Uterus (tissue), 2 donors: ENCODE data around the gene POMT1.

Experiments
- POLR2A ChIP-seq, 2 donors: fragments of 450-650 bp; IDR thresholded peaks; one replicate each; pipeline ENCODE4 v1.6.1; 2016; ENCODE audit warnings: antibody characterized with exemption in 2 of 2, mild to moderate bottlenecking in 1 of 2, moderate library complexity in 1 of 2
- TF ChIP-seq, protein P1 (sequence below), 4 experiments: fragments of 200-600 bp in 2 of 4; fragments of 450-650 bp in 2 of 4; sonication (generic) in 2 of 4; IDR thresholded peaks; one replicate each; pipeline ENCODE4 v1.5.1; 2016 to 2019; ENCODE audit warnings: antibody characterized with exemption in 4 of 4, mild to moderate bottlenecking in 2 of 4, moderate library complexity in 1 of 4

DNA sequence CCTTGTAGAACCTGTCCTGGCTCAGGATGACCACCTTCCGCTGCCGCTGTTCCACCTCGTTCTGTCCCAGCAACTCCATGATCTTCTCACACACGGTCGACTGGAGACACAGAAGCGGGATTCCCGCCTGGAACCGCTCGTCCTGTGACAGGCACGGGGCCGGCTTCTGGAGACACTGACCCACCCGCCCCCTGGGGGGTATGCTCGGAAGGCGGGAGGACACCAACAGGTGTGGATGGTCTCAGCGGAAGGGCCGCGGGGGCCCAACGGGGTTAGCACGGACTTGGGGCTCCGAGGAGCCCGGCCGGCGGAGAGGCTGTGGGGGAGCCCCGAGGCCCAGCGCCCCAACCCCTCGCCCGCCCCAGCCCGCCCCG is 27.8 kb downstream of the POMT1 start:
- TF ChIP-seq POLR2A (IDR thresholded peaks at IDR 0.05) = no peak
- TF ChIP-seq, protein P1, sequence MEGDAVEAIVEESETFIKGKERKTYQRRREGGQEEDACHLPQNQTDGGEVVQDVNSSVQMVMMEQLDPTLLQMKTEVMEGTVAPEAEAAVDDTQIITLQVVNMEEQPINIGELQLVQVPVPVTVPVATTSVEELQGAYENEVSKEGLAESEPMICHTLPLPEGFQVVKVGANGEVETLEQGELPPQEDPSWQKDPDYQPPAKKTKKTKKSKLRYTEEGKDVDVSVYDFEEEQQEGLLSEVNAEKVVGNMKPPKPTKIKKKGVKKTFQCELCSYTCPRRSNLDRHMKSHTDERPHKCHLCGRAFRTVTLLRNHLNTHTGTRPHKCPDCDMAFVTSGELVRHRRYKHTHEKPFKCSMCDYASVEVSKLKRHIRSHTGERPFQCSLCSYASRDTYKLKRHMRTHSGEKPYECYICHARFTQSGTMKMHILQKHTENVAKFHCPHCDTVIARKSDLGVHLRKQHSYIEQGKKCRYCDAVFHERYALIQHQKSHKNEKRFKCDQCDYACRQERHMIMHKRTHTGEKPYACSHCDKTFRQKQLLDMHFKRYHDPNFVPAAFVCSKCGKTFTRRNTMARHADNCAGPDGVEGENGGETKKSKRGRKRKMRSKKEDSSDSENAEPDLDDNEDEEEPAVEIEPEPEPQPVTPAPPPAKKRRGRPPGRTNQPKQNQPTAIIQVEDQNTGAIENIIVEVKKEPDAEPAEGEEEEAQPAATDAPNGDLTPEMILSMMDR (IDR thresholded peaks at IDR 0.05) = no peak
